CD4-positive, alpha-beta T cell (primary cell): ENCODE measurements around the gene ZCWPW1. TPM values are rescaled to one million over a fixed set of nuclear protein-coding genes. Genes with fewer than 3 reads are reported as not detected.
A peak's percentile ranks its signal among the peaks of the same experiment; 100 is the strongest.

ENCODE experiments used
- ATAC-seq: fragments of 200-7000 bp; cut with Tn5 transposase; one replicate; pipeline ENCODE4 v1.10.0; 2022; ENCODE audit warnings: mild to moderate bottlenecking; ENCODE audit not compliant: poor library complexity
- CTCF ChIA-PET: fragments of 350-600 bp; sonication (Branson Sonifier 250); formaldehyde crosslinking; loops from one replicate; lab custom pipeline; 2021; ENCODE audit warnings: antibody characterized with exemption, inconsistent platforms; lab: Charles Lee
- POLR2A ChIA-PET: fragments of 350-600 bp; sonication (Branson Sonifier 250); formaldehyde crosslinking; loops from one replicate; lab custom pipeline; 2021; ENCODE audit warnings: antibody characterized with exemption, inconsistent platforms; lab: Charles Lee
- DNase-seq, 14 experiments: peaks; one replicate each; pipeline ENCODE4 v3.0.0-alpha.2; 2013 to 2020; ENCODE audit warnings: mixed read lengths in 2 of 14
- H3K27ac ChIP-seq, 2 donors: one replicate each; pipeline versions ENCODE4 v1.5.1 to v1.7.0; 2013; ENCODE audit warnings: low read length in 2 of 2, low read depth in 1 of 2, mild to moderate bottlenecking in 1 of 2
- H3K27me3 ChIP-seq, 2 experiments: 1 replicate in 1 of 2; 2 replicates in 1 of 2; pipeline versions ENCODE4 v1.6.1 to v1.7.0; 2013; ENCODE audit warnings: low read length in 2 of 2, control low read depth in 1 of 2, mild to moderate bottlenecking in 1 of 2, moderate library complexity in 1 of 2; ENCODE audit not compliant: insufficient read depth in 2 of 2, control insufficient read depth in 1 of 2
- H3K36me3 ChIP-seq: one replicate; pipeline ENCODE4 v1.6.1; 2013; ENCODE audit warnings: low read length, control low read depth; ENCODE audit not compliant: insufficient read depth
- H3K4me1 ChIP-seq: one replicate; pipeline ENCODE4 v1.6.1; 2013; ENCODE audit warnings: low read length, control low read depth; ENCODE audit not compliant: insufficient read depth
- H3K4me3 ChIP-seq: one replicate; pipeline ENCODE4 v1.5.1; 2013; ENCODE audit warnings: mild to moderate bottlenecking, low read length, moderate library complexity
- H3K9me3 ChIP-seq, 2 experiments: 1 replicate in 1 of 2; 2 replicates in 1 of 2; pipeline versions ENCODE4 v1.6.1 to v1.7.0; 2013; ENCODE audit warnings: low read length in 2 of 2, mild to moderate bottlenecking in 2 of 2, control low read depth in 1 of 2, moderate library complexity in 1 of 2; ENCODE audit not compliant: control insufficient read depth in 1 of 2, insufficient read depth in 1 of 2
- H3K27ac Mint-ChIP-seq: one replicate; pipeline ENCODE4 v1.8.0; 2020; ENCODE audit warnings: mixed read lengths
- H3K27me3 Mint-ChIP-seq: one replicate; pipeline ENCODE4 v1.8.0; 2021; ENCODE audit warnings: mixed read lengths
- H3K36me3 Mint-ChIP-seq: one replicate; pipeline ENCODE4 v1.8.0; 2021; ENCODE audit warnings: low read depth, mixed read lengths
- H3K4me1 Mint-ChIP-seq: one replicate; pipeline ENCODE4 v1.8.0; 2021; ENCODE audit warnings: low read depth, mixed read lengths
- H3K4me3 Mint-ChIP-seq: one replicate; pipeline ENCODE4 v1.8.0; 2020; ENCODE audit warnings: mild to moderate bottlenecking, mixed read lengths
- H3K9me3 Mint-ChIP-seq: one replicate; pipeline ENCODE4 v1.8.0; 2020; ENCODE audit warnings: mixed read lengths
- CTCF ChIP-seq: fragments of 200-600 bp; IDR thresholded peaks from one replicate; pipeline ENCODE4 v1.8.0; 2022; ENCODE audit warnings: antibody characterized with exemption, mild to moderate bottlenecking
- intact Hi-C, 2 experiments: fragments of 100-400 bp; cut with DNase I in 1 of 2; cut with micrococcal nuclease in 1 of 2; formaldehyde crosslinking; loops; one replicate each; pipeline versions ENCODE4 v1.15.1 to v1.9.0; 2023 to 2025; cut with DNase I, micrococcal nuclease
- total RNA-seq, 174 experiments: library from RNA in 2 of 174; stranded (reverse) in 2 of 174; gene quantifications; one replicate each; pipeline ENCODE4 v1.2.3 and lab custom pipeline; 2021 to 2026

ZCWPW1 gene
- total RNA-seq, 2 experiments from 2014 or later: 4.4 to 6.5 TPM

GRCh38 chr7:100372694-100373093 lies 55.8 kb downstream of the ZCWPW1 start:
- H3K9me3 ChIP-seq: no peaks in the 10 kb centered on the region
- ChIA-PET CTCF (no interaction called here), POLR2A (no interaction called here)
- H3K27me3 Mint-ChIP-seq: no peaks in the 10 kb centered on the region
- TF ChIP-seq CTCF: no peak
- H3K4me1 ChIP-seq: peaks cover 14% of the 10 kb centered on the region
- H3K4me1 Mint-ChIP-seq: peaks cover 11% of the 10 kb centered on the region
- ATAC-seq: no peak
- H3K36me3 ChIP-seq: no peaks in the 10 kb centered on the region
- H3K27ac ChIP-seq: peak overlapping the region in 1 of 2 donors; percentile 41
- no peak overlapping the region for H3K4me3 ChIP-seq
- no peaks in the 10 kb centered on the region for H3K27me3 ChIP-seq
- no peak overlapping the region for H3K4me3 Mint-ChIP-seq
- H3K9me3 Mint-ChIP-seq: no peaks in the 10 kb centered on the region
- no peak for DNase-seq
- H3K27ac Mint-ChIP-seq: peak overlapping the region; percentile 44
- intact Hi-C loops: no loop called here
- peaks cover 8% of the 10 kb centered on the region for H3K36me3 Mint-ChIP-seq

- Histone ChIP-seq H3K4me3 (no peak overlapping the region), H3K9me3 (no peaks in the 10 kb centered on the region), H3K27ac (peak overlapping the region in 1 of 2 donors; percentile 41), H3K27me3 (no peaks in the 10 kb centered on the region), H3K4me1 (peaks cover 14% of the 10 kb centered on the region), H3K36me3 (no peaks in the 10 kb centered on the region)
- H3K27ac Mint-ChIP-seq: peak overlapping the region; percentile 44
- DNase-seq (peak in 3 of 14 experiments; percentile 23 to 72 (median 64)), ATAC-seq (no peak)
- H3K27me3 Mint-ChIP-seq: no peaks in the 10 kb centered on the region
- intact Hi-C loops: no loop called here
- H3K4me3 Mint-ChIP-seq: no peak overlapping the region
- H3K4me1 Mint-ChIP-seq: peaks cover 11% of the 10 kb centered on the region
- H3K36me3 Mint-ChIP-seq: peaks cover 9% of the 10 kb centered on the region
- CTCF ChIA-PET: no interaction called here
- POLR2A ChIA-PET: no interaction called here
- no peaks in the 10 kb centered on the region for H3K9me3 Mint-ChIP-seq
- TF ChIP-seq CTCF: no peak
Observed at GRCh38 chr7:100372256-100372655, 56.2 kb downstream of the ZCWPW1 start.

GRCh38 chr7:100371561-100372171 lies 56.8 kb downstream of the ZCWPW1 start:
- no peak overlapping the region for H3K27ac Mint-ChIP-seq
- no peak for DNase-seq
- CTCF ChIA-PET: no interaction called here

More at GRCh38 chr7:100371561-100372171, 56.8 kb downstream of the ZCWPW1 start:
- Histone ChIP-seq H3K4me1 (peaks cover 20% of the 10 kb centered on the region), H3K27me3 (no peaks in the 10 kb centered on the region), H3K4me3 (no peak overlapping the region), H3K27ac (no peak overlapping the region), H3K36me3 (no peaks in the 10 kb centered on the region), H3K9me3 (no peaks in the 10 kb centered on the region)
- POLR2A ChIA-PET: no interaction called here
- no peak for ATAC-seq
- Mint-ChIP-seq H3K27me3 (no peaks in the 10 kb centered on the region), H3K4me3 (no peak overlapping the region), H3K4me1 (peaks cover 13% of the 10 kb centered on the region), H3K36me3 (peaks cover 13% of the 10 kb centered on the region), H3K9me3 (no peaks in the 10 kb centered on the region)
- TF ChIP-seq CTCF: no peak
- intact Hi-C loops: no loop called here
